Right lobe of liver (tissue), 4 donors: ENCODE results near the gene ITGB3.

ENCODE experiments used
- CTCF ChIP-seq, 4 donors: fragments of 200-600 bp in 3 of 4; fragments of 450-650 bp in 1 of 4; IDR thresholded peaks; one replicate each; pipeline versions ENCODE4 v1.5.1 to v1.8.0; 2016 to 2022; ENCODE audit warnings: antibody characterized with exemption in 4 of 4, mild to moderate bottlenecking in 2 of 4
- POLR2A ChIP-seq: fragments of 450-650 bp; IDR thresholded peaks from one replicate; pipeline ENCODE4 v1.6.1; 2017; ENCODE audit warnings: antibody characterized with exemption, mild to moderate bottlenecking
- donor health status: DM: no; HTN: no; CAD: no.
- donor health status: DM: no; HTN: no; CAD: no.
- donor health status: DM: no; HTN: yes; CAD: no.

GRCh38 chr17:47300718-47301117, 47.1 kb downstream of the ITGB3 start:
- TF ChIP-seq CTCF (IDR thresholded peaks at IDR 0.05), result no peak
- TF ChIP-seq POLR2A, result no peak
